NCI-H345 (cell line): ENCODE measurements around the gene SLC25A23.

Experiments used
- DNase-seq: peaks from one replicate; lab custom pipeline; 2025; lab: John Stamatoyannopoulos, UW

The SLC25A23 gene

DNA sequence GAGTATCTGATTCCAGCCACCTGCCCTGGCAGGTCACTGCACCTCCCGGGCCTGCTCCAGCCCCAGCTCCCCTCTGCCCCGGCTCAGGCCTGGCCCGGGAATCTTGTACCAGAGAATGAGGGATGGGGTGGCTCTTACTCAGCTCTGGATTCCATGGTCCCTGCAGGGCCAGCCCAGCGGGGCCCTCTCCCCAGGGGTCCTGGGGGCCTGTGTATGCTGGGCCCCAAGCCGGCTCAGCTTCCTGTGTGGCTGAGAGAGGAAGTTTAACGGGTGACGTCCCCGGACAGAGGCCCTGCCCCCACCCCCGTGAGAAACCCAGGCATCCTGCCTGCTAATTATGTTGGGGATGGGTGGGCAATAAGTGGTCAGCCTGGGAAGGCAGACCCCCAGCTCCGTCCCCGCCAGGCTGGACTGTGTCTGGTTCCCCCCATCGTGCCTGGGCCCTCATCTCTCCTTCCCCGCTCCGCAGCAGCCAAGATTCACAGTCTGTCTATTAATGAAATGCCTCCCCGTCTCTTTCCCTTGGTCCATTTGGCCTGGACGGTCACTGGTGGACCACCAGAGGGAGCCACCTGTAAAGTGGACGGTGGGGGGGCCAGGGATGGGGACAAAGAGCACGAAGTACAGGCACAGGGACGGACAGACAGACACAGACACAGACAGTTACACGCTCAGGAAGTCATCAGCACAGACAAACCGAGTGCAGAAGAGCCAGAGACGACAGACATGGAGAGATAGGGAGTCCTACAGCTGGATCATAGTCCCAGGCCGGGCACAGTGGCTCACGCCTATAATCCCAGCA, 22.1 kb upstream of the SLC25A23 start, which contains the start of gene DENND1C:
Gene DENND1C (minus strand): TSS at position 247 of the 802 bp plus-strand sequence. CDS start 92 bp downstream, at position 155.
- DNase-seq, result no peak

DNA sequence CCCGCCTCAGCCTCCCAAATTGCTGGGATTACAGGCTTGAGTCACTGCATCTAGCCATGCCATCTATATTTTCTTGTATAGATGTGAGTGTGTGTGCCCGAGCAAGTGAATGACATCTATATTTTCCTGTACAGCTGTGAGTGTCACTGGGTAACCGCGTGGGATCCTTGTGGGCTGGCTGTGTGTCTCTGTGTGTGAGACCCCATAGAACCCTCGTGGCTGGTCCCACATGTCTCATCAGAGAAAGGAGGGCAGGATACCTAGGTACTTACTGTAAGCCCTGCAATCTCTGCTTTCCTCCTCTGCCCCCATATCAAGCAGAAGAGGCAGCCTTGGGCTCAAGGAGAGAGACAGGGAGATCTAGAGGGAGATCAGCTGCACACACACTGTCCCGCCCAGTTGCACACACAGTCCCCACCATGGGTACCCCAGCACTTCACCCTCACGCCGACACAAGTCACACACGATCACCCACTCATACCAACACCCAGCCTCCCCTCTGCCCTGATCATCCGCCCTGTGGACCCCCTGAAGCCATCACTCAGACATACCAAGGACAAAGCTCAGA, 21.3 kb upstream of the SLC25A23 start:
- DNase-seq, result no peak

GRCh38 chr19:6479836-6480398, 20.3 kb upstream of the SLC25A23 start:
- DNase-seq, result no peak

DNA sequence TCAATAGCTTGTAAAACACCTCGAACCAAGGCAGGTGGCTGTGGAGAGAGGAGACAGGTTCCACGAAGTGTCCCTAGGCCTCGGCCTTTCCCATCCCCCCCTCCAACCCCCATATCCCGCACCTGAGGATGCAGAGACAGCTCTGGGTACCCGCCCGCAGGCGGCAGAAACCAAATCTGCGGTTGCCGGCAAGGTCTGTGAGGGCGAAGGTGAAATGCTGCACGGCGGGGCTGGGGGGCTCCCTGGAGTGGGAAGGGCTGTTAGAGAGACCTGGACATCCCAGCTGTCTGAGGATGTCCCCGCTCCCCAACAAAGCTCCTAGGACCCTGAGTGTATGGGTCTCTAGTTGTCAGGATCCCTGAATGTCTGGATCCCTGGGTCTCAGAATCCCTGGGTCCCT, 19.2 kb upstream of the SLC25A23 start:
- no peak for DNase-seq

GRCh38 chr19:6476896-6477431, 17.4 kb upstream of the SLC25A23 start:
- DNase-seq, result no peak

DNA sequence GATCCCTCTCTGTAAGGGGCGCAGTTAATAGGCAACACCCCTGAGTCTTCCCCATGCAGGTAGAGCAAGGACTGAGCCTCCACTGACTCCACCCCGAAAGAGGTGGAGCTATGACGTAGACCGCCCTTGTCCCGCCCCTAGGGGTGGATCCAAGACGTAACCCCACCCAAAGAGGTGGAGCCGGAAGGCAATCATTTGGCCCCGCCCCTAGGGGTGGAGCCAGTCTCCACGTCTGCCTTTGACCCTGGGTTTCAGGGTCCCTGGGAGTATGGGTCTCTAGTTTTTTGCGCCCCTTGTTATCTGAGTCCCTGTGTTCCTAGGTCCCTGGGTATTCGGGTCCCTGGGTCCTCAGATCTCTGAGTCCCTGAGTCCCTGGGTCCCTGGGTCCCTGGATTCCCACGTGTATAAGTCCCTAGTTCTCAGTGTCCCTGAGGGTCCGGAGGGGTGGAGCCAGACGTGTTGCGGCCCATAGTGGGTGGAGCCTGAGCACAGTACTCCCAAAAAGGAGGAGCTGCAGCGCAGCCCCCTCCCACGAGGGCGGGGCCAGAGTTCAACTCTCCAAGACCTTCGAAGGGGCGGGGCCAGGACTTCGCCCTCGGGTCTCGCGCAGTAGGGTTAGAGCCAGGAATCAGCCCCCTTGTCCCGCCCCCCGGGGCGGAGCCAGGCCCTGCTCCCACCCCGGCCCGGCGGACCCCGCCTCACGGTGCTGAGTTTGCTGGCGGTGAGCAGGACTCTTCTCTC, 16.7 kb upstream of the SLC25A23 start:
- peak; percentile 93 for DNase-seq

- peak; percentile 49 for DNase-seq
These were observed 15.9 kb upstream of the SLC25A23 start for GRCh38 chr19:6475321-6476108.

- no peak for DNase-seq
These were observed 14.1 kb upstream of the SLC25A23 start for GRCh38 chr19:6473647-6474046.

GRCh38 chr19:6472713-6473112, 13.1 kb upstream of the SLC25A23 start:
- no peak for DNase-seq

GRCh38 chr19:6471076-6471475, 11.5 kb upstream of the SLC25A23 start:
- no peak for DNase-seq

- no peak for DNase-seq
These were observed 10.6 kb upstream of the SLC25A23 start for GRCh38 chr19:6470173-6470572.

DNA sequence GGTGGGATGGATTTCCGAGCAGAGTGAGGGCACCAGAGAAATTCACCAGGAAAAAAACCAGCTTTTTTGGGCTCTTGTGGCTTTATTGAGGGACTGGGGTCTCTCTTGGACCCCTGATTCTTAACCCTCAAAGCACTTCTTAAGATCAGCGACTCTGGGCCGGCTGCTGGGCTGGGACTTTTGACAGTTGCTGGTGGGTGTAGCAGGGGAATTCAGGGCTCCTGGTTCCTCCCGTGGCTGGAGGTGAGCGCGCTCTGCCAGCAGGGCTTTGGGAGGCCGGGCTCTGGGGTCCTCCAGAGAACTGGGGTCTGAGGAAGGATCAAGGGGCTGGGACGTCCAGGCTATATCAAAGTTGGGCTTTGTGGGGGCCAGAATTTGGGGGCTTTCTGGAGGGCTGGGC, 7.8 kb upstream of the SLC25A23 start:
- no peak for DNase-seq

- DNase-seq, result no peak
These were observed 7.1 kb upstream of the SLC25A23 start for GRCh38 chr19:6466526-6467248.

DNA sequence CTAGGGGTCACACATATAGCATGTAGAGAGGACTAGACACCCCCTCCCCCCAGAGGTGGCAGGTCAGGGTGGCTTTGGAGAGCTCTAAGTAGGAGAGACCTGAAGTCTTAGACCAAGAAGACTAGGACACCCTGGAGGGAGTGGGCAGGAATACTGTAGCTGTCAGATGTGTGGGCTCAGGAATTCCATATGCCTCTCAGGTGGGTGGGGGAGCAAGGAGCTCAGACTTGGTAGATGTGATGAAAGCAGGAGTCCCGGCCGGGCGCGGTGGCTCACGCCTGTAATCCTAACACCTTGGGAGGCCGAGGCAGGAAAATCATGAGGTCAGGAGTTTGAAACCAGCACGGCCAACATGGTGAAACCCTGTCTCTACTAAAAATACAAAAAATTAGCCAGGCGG, 6.1 kb upstream of the SLC25A23 start:
- DNase-seq, result no peak

- DNase-seq, result no peak
These were observed 5.4 kb upstream of the SLC25A23 start for GRCh38 chr19:6465006-6465405.

GRCh38 chr19:6464070-6464873, 4.7 kb upstream of the SLC25A23 start, which contains the start of gene CRB3:
Gene CRB3, plus strand, starts transcription at chr19:6464271. Its CDS starts 431 bp downstream, at chr19:6464702.
- DNase-seq, result peak; percentile 91

- DNase-seq, result peak; percentile 98
These were observed 700 bp upstream of the SLC25A23 start for GRCh38 chr19:6460099-6460884.

DNA sequence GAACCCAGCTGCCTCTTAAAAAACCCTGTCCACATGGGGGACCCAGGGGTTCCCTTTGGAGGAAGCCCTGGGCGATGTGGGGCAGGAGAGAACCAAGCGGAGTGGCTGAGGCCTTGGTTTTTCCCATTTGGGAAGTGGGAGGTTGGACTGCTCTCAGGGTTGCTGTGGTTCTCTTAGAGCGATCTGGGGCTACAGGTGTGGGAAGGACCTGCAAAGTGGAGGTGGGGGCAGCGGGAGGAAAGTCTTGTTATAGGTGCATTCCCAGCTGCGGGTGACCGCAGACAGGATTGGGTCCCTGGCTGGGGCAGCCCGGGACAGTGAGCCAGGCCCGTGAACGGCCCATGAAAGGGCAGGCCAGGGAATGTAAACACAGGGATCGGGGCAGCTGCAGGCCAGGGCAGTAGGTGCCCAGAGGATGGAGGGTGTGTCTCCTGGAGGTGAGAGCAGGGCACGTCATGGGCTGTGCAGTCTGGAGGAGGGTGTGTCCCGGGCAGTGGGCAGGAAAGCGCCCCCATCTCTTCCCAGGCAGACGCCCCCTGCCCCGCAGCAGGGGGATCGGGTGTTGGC, 814 bp downstream of the SLC25A23 start:
- DNase-seq, result no peak
